ENCODE results near the gene NT5C3A. TPM values are rescaled to one million over a fixed set of nuclear protein-coding genes. Genes with fewer than 3 reads are reported as not detected.
"Not testable (repeated sequence)": the region's sequence is repeated elsewhere in the genome, so short reads cannot be mapped to it uniquely, and the experiment has no call there.

The NT5C3A gene
- total and polyA plus RNA-seq, 2 experiments from 2014 or later: 28.5 to 45.8 TPM

GRCh38 chr7:33099154-33099940, 36.8 kb upstream of the NT5C3A start:
- H3F3A ChIP-seq (replicated peaks; ENCODE audit: low read depth): no peaks in the 10 kb centered on the region
- Mint-ChIP-seq H3K36me3 (ENCODE audit: low read depth) (peaks cover 61% of the 10 kb centered on the region), H3K4me3 (no peak overlapping the region), H3K27me3 (ENCODE audit: insufficient read depth, low read depth, poor library complexity) (peaks cover 2% of the 10 kb centered on the region), H3K4me1 (no peaks in the 10 kb centered on the region), H3K27ac (no peak overlapping the region), H3K9me3 (no peaks in the 10 kb centered on the region; the same call in 2 of the 3 replicates)
- no peaks in the 10 kb centered on the region for H3K4me1 ChIP-seq (ENCODE audit: insufficient read depth)
- no peak overlapping the region for H2AFZ ChIP-seq
- H3K9me2 ChIP-seq (ENCODE audit: insufficient read depth): no peaks in the 10 kb centered on the region
- H3K27me3 ChIP-seq (ENCODE audit: insufficient read depth): no peaks in the 10 kb centered on the region
- H3K4me3 ChIP-seq: no peak overlapping the region
- H3K27ac ChIP-seq (ENCODE audit: low read depth): no peak overlapping the region
- peaks cover 16% of the 10 kb centered on the region for H3K79me2 ChIP-seq (replicated peaks; ENCODE audit: insufficient read depth)
- peaks cover 32% of the 10 kb centered on the region for H3K36me3 ChIP-seq (ENCODE audit: insufficient read depth)
- H3K4me2 ChIP-seq: no peak overlapping the region
- H4K20me1 ChIP-seq (replicated peaks; ENCODE audit: insufficient read depth): peaks cover 16% of the 10 kb centered on the region
- ATAC-seq: no peak
- no peak for DNase-seq (ENCODE audit: low spot score)
- TF ChIP-seq CREB1 (CRISPR knock-in tag; IDR thresholded peaks at IDR 0.05; ENCODE audit: low read depth) (no peak), ETS1 (IDR thresholded peaks at IDR 0.05) (no peak), POLR2AphosphoS5 (IDR thresholded peaks at IDR 0.05; ENCODE audit: low read depth) (no peak), STAT1 (IDR thresholded peaks at IDR 0.05; ENCODE audit: unreplicated experiment) (no peak), EZH2phosphoT487 (IDR thresholded peaks at IDR 0.05; ENCODE audit: unreplicated experiment) (no peak), EZH2 (IDR thresholded peaks at IDR 0.05; ENCODE audit: low read depth, unreplicated experiment) (no peak), ZNF331 (CRISPR knock-in tag; IDR thresholded peaks at IDR 0.05; ENCODE audit: low read depth) (no peak), JUNB (IDR thresholded peaks at IDR 0.05; ENCODE audit: unreplicated experiment) (no peak), NANOG (IDR thresholded peaks at IDR 0.05; ENCODE audit: borderline replicate concordance) (no peak)

- not testable (repeated sequence) for H4K20me1 ChIP-seq (replicated peaks; ENCODE audit: insufficient read depth); H3K9me2 ChIP-seq (ENCODE audit: insufficient read depth); H2AFZ ChIP-seq; DNase-seq (ENCODE audit: low spot score); H3K27me3 Mint-ChIP-seq (ENCODE audit: insufficient read depth, low read depth, poor library complexity); H3K4me2 ChIP-seq; H3K4me3 ChIP-seq; H3K79me2 ChIP-seq (replicated peaks; ENCODE audit: insufficient read depth); H3F3A ChIP-seq (replicated peaks; ENCODE audit: low read depth); H3K27ac Mint-ChIP-seq; H3K4me1 Mint-ChIP-seq; H3K9me3 Mint-ChIP-seq; H3K27me3 ChIP-seq (ENCODE audit: insufficient read depth); H3K4me3 Mint-ChIP-seq; H3K4me1 ChIP-seq (ENCODE audit: insufficient read depth); H3K27ac ChIP-seq (ENCODE audit: low read depth)
- peaks cover 38% of the 10 kb centered on the region for H3K36me3 Mint-ChIP-seq (ENCODE audit: low read depth)
- peaks cover 25% of the 10 kb centered on the region for H3K36me3 ChIP-seq (ENCODE audit: insufficient read depth)
- ATAC-seq: peak; percentile 62
These were observed 32.2 kb upstream of the NT5C3A start for GRCh38 chr7:33094745-33095275.

- H3K79me2 ChIP-seq (replicated peaks; ENCODE audit: insufficient read depth): no peaks in the 10 kb centered on the region
- no peak overlapping the region for H3K4me3 Mint-ChIP-seq
- no peak overlapping the region for H2AFZ ChIP-seq
- no peak for DNase-seq (ENCODE audit: low spot score)
- no peaks in the 10 kb centered on the region; the same call in 2 of the 3 replicates for H3K9me3 Mint-ChIP-seq
- H3K36me3 ChIP-seq (ENCODE audit: insufficient read depth): peaks cover 18% of the 10 kb centered on the region
- no peak overlapping the region for H3K27ac ChIP-seq (ENCODE audit: low read depth)
- H3K4me2 ChIP-seq: no peak overlapping the region
- H3K27ac Mint-ChIP-seq: no peak overlapping the region
- H4K20me1 ChIP-seq (replicated peaks; ENCODE audit: insufficient read depth): peaks cover 2% of the 10 kb centered on the region; the same call in 1 of the 2 replicates
- no peaks in the 10 kb centered on the region for H3F3A ChIP-seq (replicated peaks; ENCODE audit: low read depth)
- H3K4me1 Mint-ChIP-seq: no peaks in the 10 kb centered on the region
- H3K27me3 ChIP-seq (ENCODE audit: insufficient read depth): no peaks in the 10 kb centered on the region
- H3K9me2 ChIP-seq (ENCODE audit: insufficient read depth): no peaks in the 10 kb centered on the region; the same call in 1 of the 2 replicates
- H3K36me3 Mint-ChIP-seq (ENCODE audit: low read depth): peaks cover 29% of the 10 kb centered on the region
- no peaks in the 10 kb centered on the region for H3K4me1 ChIP-seq (ENCODE audit: insufficient read depth)
- H3K4me3 ChIP-seq: no peak overlapping the region
- peaks cover 3% of the 10 kb centered on the region for H3K27me3 Mint-ChIP-seq (ENCODE audit: insufficient read depth, low read depth, poor library complexity)
- no peak for ATAC-seq
- TF ChIP-seq CTCF (conservative IDR thresholded peaks at IDR 0.05; ENCODE audit: low read depth in 2 of 2) (no peak), ETS1 (IDR thresholded peaks at IDR 0.05) (no peak), STAT1 (IDR thresholded peaks at IDR 0.05; ENCODE audit: unreplicated experiment) (no peak)
These were observed 30.7 kb upstream of the NT5C3A start for GRCh38 chr7:33093266-33093665.

Data from GM23338 (cell line).